ENCODE results near the gene TSPO2.
A peak's percentile ranks its signal among the peaks of the same experiment; 100 is the strongest.
"Not testable (repeated sequence)": the region's sequence is repeated elsewhere in the genome, so short reads cannot be mapped to it uniquely, and the experiment has no call there.

TSPO2 gene, protein sequence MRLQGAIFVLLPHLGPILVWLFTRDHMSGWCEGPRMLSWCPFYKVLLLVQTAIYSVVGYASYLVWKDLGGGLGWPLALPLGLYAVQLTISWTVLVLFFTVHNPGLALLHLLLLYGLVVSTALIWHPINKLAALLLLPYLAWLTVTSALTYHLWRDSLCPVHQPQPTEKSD

DNA sequence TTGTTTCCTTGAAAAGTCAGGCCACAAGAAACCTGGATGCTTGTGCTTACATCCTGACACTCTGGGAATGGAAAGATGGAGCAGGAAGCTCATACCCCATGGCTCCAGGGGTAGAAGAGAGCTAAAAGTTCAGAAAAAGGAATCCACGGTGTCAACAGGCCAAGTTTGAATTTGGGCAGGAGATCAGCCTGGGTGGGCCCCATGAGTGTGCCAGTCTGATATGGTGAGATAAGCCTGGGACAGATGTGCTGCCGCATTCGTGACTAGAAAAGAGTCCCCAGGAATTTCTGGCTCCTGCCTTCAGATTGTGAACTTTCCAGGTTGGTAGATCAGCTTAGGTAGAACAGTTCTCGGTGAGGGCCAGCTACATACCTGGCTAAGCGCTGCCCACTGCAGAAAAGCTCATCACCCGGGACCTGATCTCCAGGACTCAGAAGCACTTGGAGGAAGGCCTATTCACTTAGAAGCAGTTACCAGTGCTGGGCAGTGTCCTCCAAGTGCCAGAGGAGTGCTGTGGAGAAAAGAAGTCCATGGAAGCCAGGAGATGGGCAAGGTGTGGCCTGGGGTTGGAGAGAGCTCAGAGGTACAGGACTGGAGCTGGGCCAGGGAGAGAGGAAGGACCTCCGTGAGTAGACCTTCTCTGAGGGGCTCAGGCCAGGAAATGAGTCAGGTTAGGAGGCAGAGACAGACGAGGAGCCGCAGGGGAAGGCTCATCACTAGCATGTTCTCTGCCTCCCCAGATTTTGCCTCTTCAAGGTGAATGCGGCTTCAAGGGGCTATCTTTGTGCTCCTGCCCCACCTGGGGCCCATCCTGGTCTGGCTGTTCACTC, at the start of gene TSPO2:
TSPO2 (plus strand) TSS at position 242 of the 830 bp plus-strand sequence; CDS start at position 761, 519 bp downstream.
- peak; percentile 89 for DNase-seq

DNA sequence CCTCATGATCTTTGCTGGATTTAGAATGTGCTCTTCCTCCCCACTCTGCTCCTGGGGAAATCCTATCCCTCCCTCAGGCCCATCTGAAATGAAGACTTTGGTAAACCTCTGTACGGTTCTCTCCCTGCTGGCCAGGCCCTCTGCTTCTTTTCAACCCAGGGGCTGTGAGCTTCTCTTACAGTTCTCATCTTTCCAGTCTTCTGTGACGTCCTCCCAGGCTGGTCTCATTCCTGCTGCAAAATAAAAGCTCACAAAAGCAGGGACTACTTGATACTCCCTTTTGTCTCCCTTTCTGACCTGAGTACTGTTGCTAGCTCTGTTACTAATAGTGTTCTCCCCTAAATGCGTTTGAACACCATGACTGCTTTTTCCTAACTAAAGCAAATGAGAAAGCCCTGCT, 49.5 kb upstream of the TSPO2 start:
- DNase-seq: no peak

DNA sequence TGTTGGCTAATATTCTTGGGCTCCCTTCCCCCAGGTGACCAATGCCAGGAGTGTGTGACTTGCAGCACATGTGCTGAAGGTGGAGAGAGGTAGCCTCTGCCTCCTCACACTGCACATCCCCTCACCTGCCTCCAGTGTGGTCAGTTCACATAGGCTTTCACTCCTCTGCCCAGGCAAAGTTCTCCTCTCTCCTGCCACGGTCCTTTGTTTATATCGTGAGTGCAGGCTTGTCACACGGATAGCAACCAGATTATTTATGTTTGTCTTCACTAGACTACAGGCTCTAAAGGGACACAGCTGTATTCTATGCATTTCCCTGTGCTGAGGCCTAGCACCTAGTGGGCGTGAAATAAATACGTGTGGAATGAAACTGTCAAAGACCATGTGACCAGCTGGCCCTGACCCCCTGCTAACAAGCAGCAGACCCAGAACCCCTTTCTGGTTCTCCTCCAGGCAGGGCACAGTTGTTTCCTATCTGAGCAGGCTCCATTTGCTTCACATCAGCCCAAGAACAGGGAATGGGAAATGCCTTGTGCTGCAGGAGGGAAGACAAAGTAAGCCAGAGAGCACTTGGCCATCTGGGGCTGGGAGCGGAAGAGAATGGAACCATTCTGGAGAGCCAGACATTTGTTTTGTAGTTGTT, 45.6 kb upstream of the TSPO2 start:
- DNase-seq: no peak

DNA sequence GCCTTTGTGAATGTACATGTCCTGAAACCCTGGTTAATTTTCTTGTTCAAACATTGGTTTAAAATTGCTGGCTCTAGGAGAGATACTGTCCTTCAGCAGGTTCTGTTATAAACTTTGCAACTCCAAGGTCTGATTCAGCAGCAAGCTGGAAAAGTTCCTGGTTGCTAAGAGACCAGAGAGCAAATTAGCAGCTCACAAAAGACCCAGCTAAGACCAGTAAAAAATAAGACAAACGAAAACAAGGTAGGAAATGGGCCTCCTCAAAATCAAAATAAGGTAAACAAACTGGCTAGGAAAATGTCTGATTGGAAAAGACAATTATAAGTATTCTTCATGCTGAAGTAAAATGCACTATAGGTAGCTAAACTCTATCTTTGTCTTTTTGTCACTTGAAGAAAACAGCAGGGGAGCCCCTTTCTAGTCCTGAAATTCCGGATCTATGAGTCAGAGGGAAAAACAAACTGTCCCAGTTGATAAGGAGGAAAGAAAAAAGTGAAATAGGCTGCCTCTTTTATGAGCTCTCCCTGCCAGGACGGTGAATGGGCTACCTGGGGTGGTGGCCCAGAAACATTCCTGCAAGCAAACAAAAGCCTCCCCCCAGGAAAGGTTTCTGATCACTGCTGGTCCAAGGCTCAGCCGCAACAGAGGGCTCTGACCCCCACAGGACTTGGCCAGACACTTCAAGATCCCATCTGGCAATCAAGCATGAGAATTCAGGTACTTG, 44.9 kb upstream of the TSPO2 start:
- DNase-seq: no peak

DNA sequence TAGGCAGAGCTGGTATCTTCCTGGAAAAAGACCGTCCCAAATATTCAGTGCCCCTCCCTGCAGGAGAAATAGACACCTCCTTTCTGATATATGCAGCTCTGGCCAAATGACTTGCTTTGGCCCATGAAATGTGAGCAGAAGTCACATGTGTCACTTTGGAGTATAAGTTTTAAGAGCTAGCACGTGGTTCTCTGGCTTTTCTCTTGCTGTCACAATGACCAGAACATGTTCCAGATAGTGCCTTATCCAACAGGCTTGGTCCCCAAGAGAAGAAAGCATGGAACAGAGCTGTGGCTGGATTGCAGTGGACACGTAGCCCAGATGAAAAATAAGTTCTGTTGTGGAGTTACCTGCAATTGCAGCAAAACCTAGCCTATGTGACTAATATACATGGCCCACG, 43.6 kb upstream of the TSPO2 start:
- DNase-seq: no peak

DNA sequence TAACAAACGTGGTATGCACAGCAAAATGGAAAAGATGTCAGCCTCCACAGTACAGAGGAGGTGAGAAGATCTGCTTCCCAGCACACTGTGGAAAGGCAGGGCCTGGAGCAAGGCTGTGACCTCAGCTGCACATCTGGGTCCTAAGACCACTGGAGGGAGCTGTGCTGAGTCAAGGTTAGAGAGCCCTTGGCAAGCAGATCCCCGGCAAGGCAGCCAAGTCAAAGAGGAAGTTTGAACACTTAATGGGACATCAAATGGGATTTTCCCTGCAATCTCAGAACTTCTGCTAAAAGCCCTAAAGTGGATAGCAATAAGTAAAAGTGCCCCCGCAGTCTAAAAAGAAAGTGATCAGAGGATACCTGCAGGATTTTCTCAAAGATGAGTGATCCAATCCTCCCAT, 42.7 kb upstream of the TSPO2 start:
- DNase-seq: peak; percentile 75

DNA sequence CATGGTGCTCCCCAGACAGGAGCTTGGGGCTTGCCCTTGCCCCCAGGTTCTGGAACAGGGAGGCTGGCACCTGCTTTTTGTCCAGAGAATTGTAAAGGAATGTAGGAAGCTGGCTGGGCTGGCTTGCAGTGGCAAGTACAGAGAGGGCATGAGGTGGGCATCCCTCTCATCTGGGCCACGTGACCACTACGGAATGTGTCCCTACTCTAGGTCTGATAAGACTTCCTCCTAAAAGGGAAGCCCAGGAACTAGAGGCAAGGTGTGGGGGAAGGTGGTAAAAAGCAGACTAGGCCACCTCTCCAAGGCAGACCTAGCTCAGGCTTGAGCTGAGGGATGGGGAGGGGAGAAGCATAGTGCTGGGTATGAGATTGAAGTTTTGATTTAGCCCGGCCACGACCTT, 42.0 kb upstream of the TSPO2 start:
- no peak for DNase-seq

DNA sequence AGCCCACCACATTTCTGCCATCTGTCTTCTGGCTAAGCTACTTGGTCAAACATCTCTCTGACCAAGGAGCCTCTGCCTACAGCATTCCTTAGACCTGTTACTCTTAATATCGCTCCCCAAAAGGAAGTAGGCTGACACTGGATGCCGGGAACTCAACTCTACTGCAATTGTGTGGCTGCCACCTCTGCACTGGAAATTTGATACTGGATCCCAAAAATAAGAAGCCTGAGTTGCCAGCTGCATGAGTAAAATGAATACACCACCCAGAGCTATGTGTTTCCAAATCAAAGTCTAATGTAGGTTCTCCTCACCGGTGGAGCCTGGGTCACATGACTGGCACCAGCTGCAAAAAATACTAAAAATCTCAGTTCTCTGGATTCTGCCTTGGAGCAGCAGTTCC, 40.1 kb upstream of the TSPO2 start:
- DNase-seq: no peak

DNA sequence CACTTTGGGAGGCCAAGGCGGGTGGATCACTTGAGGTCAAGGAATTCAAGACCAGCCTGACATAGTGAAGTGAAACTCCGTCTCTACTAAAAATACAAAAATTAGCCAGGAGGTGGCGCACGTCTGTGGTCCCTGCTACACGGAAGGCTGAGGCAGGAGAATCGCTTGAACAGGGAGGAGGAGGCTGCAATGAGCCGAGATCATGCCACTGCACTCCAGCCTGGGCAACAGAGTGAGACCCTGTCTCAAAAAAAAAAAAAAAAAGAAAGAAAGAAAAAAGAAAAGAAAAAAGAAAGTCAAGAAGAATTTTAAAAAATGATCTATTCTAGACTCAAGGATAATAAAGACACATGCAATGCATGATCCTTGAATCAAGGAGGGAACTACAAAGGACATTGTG, 36.0 kb upstream of the TSPO2 start:
- DNase-seq: peak; percentile 86

DNA sequence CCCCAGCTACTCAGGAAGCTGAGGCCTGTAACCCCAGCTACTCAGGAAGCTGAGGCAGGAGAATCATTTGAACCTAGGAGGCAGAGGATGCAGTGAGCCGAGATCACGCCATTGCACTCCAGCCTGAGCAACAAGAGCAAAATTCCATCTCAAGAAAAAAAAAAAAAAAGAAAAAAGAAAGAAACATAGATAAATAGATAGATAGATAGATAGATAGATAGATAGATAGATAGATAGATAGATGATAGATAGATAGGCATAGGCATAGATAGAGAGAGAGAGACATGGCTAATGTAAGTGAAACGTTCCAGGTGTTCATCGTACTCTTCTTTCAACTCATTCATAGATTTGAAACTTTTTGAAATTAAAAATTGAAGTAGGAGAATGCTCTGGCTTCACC, 35.3 kb upstream of the TSPO2 start:
- DNase-seq: not testable (repeated sequence)

DNA sequence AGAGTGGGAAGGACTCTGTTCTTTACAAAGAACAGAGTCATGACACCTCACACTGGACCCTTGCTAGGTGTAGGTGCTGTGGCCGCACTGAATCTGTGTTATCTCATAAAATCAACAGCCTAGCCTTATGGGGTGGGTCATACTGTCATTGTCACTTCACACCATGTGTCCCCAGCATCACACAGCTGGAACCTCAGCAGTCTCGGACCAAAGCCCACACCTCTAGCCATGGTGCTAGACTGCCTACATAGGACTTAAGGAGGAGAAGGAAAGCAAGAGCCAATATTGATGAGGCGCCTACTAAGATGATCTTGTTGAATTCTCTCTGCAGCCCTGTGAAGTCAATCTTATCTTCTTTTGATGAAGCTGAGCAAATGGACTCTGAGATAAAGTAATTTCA, 34.3 kb upstream of the TSPO2 start:
- no peak for DNase-seq

DNA sequence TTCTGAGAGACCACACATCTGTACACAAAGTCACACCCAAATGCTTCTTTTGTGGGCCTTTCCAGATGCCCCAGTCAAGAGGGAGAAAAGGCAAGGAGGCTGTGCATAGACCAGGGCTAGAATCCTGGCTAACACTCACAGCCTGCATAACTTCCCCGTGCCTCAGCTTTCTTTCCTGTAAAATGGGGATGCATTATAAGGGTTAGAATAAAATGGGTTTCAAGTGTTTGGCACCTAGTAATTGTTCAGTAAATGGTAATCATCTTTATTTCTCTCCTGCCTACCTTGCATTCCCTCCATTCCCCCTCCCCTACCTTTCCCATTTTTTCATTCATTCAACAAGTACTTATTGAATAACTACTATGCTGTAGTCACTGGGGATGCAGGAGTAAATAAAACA, 32.6 kb upstream of the TSPO2 start:
- DNase-seq: no peak

DNA sequence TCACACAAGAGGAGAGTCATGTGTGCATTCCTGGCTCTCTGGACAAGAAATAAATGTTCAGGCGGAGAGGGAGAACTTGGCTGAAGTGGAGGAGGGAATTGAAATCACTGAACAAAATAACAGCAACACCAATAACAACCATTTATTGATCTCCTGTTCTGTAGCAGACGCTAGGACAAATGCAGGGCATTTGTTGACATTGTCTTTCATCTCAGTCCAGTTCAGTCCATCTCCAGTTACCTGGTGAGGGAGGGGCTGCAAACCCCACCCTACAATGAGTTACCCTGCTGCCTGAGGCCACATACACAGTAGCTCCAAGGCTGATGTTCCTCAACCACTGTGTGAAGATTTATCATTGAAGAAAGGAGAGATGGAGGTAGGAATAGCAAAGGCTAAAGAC, 30.6 kb upstream of the TSPO2 start:
- no peak for DNase-seq

DNA sequence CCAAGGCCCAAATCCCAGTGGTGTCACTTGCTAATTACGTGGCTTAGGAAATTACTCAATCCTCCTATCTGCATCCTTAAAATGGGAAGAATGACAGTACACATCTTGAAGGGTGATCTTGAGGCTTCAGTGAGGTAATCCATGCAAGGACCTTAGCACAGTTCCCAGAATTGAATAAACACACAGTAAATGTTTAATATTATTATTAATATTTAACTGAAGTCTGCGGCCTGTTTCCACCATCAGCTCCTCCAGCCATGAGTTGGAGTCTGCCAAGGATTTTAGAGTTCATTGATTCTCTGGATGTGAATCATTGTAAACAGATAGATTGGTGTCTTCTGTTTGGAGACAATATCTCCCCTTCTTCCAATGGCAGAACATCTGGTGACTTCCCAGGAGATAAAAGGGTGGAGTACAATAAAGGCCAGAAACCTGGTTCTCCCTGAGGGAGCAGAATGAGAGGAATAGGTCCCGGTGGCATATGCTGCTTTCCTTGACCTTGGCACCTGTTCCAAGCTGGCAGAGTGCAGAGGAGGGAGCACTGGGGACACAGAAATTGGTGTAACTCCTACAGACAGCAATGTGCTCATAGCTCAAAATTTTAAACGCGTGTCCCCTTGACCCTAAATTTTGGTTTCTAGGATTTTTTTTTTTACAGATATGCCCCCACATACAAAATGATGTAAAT, 28.7 kb upstream of the TSPO2 start:
- no peak for DNase-seq

DNA sequence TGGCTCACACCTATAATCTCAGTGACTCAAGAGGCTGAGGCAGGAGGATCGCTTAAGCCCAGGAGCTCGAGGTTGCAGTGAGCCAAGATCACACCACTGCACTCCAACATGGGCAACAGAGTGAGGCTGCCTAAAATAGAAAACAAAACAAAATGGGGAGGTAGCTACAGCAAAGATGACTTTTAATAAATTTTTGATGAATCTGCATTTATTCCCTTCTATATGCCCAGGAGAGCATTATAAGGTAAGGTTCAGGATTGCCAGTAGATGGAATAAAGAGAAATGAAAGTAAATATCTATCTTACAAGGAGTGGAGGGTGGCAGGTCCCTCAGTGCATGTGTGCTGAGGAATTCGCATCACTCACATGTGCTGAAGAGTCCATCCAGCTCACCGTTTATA, 27.5 kb upstream of the TSPO2 start:
- no peak for DNase-seq

DNA sequence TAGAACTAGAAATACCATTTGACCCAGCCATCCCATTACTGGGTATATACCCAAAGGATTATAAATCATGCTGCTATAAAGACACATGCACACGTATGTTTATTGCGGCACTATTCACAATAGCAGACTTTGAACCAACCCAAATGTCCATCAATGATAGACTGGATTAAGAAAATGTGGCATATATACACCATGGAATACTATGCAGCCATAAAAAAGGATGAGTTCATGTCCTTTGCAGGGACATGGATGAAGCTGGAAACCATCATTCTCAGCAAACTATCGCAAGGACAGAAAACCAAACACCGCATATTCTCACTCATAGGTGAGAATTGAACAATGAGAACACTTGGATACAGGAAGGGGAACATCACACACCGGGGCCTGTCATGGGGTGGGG, 26.4 kb upstream of the TSPO2 start:
- not testable (repeated sequence) for DNase-seq

DNA sequence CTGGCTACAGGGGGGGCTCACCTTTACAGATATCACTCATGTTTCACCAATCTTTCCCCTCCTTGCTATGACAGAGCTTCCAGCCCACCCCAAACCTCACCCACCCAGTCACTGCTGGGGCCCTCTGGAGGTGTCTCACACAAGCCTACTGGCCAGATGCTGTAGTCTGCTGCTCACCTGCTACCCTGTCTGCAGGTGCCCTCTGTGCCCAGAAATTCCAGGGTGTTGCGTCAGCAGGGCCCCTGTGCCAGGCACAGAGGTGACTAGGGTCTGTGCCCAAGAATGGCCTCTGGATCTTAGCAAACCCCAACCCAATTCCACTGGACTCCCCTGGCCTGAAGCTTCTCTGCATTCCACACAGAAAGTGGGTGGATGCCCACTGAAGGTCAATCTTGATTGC, 24.6 kb upstream of the TSPO2 start:
- no peak for DNase-seq

DNA sequence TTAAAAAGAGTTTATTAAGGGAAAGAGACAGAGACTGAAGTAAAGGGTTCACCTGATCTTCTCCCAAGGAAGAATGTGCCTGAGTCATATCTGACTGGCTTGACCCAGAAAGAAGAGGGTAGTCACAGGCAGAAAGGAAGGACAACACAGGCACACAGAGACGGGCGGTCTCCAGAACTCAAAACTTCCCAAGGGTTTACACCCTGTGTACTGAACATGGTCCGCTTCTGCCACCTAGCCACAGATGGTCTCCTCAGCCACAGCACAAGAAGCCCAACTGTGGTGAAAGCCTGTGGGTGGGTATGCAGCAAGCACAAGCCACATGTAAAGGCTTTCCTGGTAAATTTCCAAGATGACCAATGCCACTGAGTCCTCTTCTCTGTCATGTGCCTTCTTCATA, 20.4 kb upstream of the TSPO2 start:
- DNase-seq: no peak

DNA sequence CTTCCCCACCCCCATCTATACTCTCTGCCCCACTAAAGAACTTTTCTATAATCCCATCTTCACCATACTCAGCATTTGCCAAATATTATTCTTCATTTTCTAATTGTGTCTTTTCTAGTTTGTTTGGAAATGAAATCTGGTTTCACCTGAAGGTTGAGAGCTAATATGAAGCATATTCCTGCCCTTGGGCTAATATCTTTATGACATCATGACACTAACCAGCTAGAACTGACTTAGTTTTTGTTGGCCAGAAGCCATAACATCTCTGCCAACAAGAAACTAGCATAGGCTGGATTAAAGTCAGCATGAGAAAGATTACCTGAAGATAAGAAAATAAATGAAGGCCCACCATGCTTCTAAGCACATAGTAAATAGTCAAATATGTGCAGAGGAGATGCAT, 20.0 kb upstream of the TSPO2 start:
- no peak for DNase-seq

DNA sequence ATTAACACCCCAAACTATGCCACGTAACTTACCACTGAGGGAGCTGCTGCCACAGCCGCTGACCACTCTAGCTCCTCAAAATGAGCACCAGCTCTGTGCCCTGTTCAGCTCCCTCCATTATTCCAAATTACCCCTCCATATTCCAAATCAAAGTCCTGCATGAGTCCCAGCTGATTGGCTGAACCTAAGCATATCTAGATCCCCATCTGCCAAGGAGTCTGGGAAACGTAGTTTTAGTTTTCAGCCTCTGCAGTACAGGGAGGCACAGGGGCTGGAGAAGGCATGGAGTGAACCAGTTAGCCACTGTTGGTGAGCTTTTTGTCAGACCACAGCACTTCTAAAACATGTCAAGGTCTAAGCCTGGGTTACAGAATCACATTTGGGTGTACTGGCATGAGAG, 19.2 kb upstream of the TSPO2 start:
- DNase-seq: no peak

DNA sequence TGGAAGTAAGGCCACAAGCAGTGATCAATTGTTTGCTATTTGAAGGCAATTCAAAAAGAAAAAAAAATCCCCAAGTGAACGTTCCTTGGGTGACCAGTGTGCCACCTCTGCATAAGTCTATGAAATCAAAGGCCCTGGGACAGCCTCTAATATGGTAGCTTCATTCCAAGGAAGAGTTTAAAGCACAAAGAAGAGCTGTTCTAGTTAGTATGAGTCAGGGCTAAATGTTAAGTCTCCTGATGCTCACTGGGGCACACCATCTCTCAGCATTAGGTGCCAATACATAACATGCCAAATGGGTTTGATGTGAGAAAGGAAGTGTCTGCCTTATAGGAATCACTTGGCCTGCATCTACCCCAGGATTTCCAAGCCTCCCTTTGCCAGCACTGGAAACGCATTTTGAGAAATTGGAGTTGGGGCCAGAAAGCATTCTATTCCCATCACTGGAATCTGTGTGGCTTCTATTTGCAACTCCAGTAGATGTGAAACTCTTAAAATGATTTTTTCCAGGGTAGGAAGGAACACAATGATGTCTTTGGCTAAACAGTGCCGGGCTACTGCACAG, 16.2 kb upstream of the TSPO2 start:
- no peak for DNase-seq

DNA sequence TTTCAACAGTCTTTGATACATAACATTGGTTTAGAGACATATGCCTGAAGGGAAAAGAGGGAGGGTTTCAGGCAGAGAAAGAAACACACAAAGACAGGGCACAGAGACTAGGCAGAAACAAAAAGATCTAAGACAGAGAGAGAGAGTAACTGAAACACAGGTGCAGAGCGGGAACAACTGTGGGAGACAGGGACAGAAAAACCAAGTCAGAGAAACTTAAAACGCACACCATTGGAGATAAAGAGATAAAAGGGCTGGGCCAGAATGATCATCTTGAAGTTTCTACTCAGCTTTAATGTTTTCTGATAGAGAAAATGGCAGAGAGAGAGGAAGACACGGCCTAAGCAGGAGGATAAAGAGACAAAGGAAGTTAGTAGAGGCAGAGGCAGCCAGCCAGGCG, 15.0 kb upstream of the TSPO2 start:
- DNase-seq: peak; percentile 36
